ENCODE data around the gene STX18.

DNA sequence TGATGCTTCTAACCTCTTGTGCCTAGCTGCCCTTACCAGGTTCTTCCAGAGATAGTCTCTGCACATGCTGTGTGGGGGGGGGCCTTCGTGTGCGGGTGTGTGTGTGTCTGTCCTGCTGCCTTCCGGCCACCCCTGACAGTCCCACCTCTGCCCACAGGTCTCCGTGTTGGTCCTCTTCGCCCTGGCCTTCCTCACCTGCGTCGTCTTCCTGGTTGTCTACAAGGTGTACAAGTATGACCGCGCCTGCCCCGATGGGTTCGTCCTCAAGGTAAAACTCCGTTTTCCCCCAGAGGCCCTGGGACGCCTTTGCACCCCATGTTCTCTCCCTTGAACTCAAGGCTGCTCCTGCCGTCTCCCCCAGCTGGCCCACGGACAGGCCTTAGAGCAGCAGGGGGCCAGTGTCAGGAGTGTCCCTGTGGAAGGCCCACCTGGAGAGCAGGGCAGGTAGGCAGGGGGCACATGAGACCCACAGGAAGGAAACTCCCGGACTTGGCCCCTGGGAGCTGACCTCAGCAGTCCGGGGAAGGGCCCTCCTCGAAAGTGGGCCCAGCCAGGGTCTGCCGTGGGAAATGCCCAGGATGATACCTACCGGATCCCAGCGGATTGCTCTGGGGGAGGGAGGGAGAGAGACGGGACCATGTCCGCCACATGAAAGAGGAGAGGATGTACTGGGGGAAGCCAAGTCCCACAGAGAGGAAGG lies 132.3 kb downstream of the STX18 start:
- TF ChIP-seq GATA2 (IDR thresholded peaks at IDR 0.05; ENCODE audit: low read depth, low read length) = no peak
- no peak for TF ChIP-seq GATA3 (IDR thresholded peaks at IDR 0.05; ENCODE audit: low read depth, low read length)

Data from SH-SY5Y (cell line).